ENCODE measurements around the gene GRK4. TPM values are rescaled to one million over a fixed set of nuclear protein-coding genes. Genes with fewer than 3 reads are reported as not detected.

GRK4 gene
- total RNA-seq, 3 donors from 2014 or later (not counting 1 experiment from before 2014, with no cell fraction given), result 2.0 to 6.4 (median 5.1) TPM

- Histone ChIP-seq H3K9me3 (ENCODE audit: control insufficient read depth, insufficient read depth, low read length) (no peaks in the 10 kb centered on the region), H3K4me1 (ENCODE audit: control insufficient read depth, insufficient read depth, low read length) (peaks cover 17% of the 10 kb centered on the region), H3K27me3 (ENCODE audit: control insufficient read depth, insufficient read depth, low read length) (no peaks in the 10 kb centered on the region), H3K4me3 (ENCODE audit: low read length) (no peak overlapping the region), H3K36me3 (ENCODE audit: control insufficient read depth, insufficient read depth, low read length) (no peaks in the 10 kb centered on the region), H3K27ac (ENCODE audit: low read length) (no peak overlapping the region)
- peaks cover 9% of the 10 kb centered on the region in 2 donors for H3K4me1 Mint-ChIP-seq
- H3K27me3 Mint-ChIP-seq (ENCODE audit: low read depth in 2 of 2), result no peaks in the 10 kb centered on the region
- no peaks in the 10 kb centered on the region for H3K9me3 Mint-ChIP-seq
- ATAC-seq (no peak), DNase-seq (no peak)
- no peak overlapping the region for H3K27ac Mint-ChIP-seq
- H3K4me3 Mint-ChIP-seq, result peak overlapping the region; percentile 17
- 95% methylated on average over 3 of the region's 3 CpGs for WGBS (ENCODE audit: insufficient coverage)
- no peaks in the 10 kb centered on the region for H3K36me3 Mint-ChIP-seq
- no peak for TF ChIP-seq CTCF (IDR thresholded peaks at IDR 0.05)
- intact Hi-C loops (cut with micrococcal nuclease), result no loop called here
Observed at GRCh38 chr4:3070709-3071500, 107.5 kb downstream of the GRK4 start.

DNA sequence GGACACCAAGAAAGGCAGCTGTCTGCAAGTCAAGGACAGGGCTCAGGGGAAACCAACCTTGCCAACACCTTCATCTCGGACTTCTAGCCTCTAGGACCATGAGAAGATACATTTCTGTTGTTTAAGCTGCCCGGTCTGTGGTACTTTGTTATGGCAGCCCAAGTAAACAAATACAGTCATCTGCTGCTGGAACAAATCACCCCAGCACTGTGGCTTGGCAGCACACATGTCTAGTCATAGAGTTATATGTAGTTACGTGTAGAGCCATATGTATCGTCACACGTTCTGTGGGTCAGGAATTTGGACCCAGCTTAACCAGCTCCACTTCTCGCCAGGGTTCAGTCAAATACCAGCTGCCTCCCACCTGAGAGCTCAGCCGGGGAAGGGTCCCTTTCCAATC is 108.4 kb downstream of the GRK4 start:
- intact Hi-C loops (cut with micrococcal nuclease), result no loop called here
- WGBS (ENCODE audit: insufficient coverage), result 95% methylated on average over 7 of the region's 7 CpGs
- H3K9me3 ChIP-seq (ENCODE audit: control insufficient read depth, insufficient read depth, low read length), result no peaks in the 10 kb centered on the region
- no peaks in the 10 kb centered on the region for H3K36me3 Mint-ChIP-seq
- no peak overlapping the region for H3K4me3 ChIP-seq (ENCODE audit: low read length)
- no peaks in the 10 kb centered on the region for H3K27me3 ChIP-seq (ENCODE audit: control insufficient read depth, insufficient read depth, low read length)
- ATAC-seq (no peak), DNase-seq (peak in 1 of 2 donors; percentile 11)
- TF ChIP-seq CTCF (IDR thresholded peaks at IDR 0.05), result no peak
- H3K9me3 Mint-ChIP-seq, result no peaks in the 10 kb centered on the region
- no peaks in the 10 kb centered on the region for H3K36me3 ChIP-seq (ENCODE audit: control insufficient read depth, insufficient read depth, low read length)
- peaks cover 12 to 13% of the 10 kb centered on the region in 2 donors for H3K4me1 Mint-ChIP-seq
- H3K27ac ChIP-seq (ENCODE audit: low read length), result no peak overlapping the region
- H3K27ac Mint-ChIP-seq, result peak overlapping the region in 1 of 2 donors; percentile 42
- no peaks in the 10 kb centered on the region for H3K27me3 Mint-ChIP-seq (ENCODE audit: low read depth in 2 of 2)
- H3K4me3 Mint-ChIP-seq, result peak overlapping the region; percentile 17
- peaks cover 19% of the 10 kb centered on the region for H3K4me1 ChIP-seq (ENCODE audit: control insufficient read depth, insufficient read depth, low read length)

- no peaks in the 10 kb centered on the region for H3K27me3 Mint-ChIP-seq (ENCODE audit: low read depth in 2 of 2)
- no peaks in the 10 kb centered on the region for H3K27me3 ChIP-seq (ENCODE audit: control insufficient read depth, insufficient read depth, low read length)
- peaks cover 19% of the 10 kb centered on the region for H3K4me1 ChIP-seq (ENCODE audit: control insufficient read depth, insufficient read depth, low read length)
- DNase-seq (no peak), ATAC-seq (no peak)
- peak overlapping the region; percentile 24 for H3K27ac ChIP-seq (ENCODE audit: low read length)
- peaks cover 18% of the 10 kb centered on the region in 2 donors for H3K4me1 Mint-ChIP-seq
- H3K27ac Mint-ChIP-seq, result peak overlapping the region in 1 of 2 donors; percentile 92
- H3K4me3 Mint-ChIP-seq, result peak overlapping the region; percentile 9
- WGBS (ENCODE audit: insufficient coverage), result 16% methylated on average over 52 of the region's 54 CpGs
- no peaks in the 10 kb centered on the region for H3K9me3 ChIP-seq (ENCODE audit: control insufficient read depth, insufficient read depth, low read length)
- no peaks in the 10 kb centered on the region for H3K36me3 Mint-ChIP-seq
- no peaks in the 10 kb centered on the region for H3K36me3 ChIP-seq (ENCODE audit: control insufficient read depth, insufficient read depth, low read length)
- peak overlapping the region; percentile 42 for H3K4me3 ChIP-seq (ENCODE audit: low read length)
- H3K9me3 Mint-ChIP-seq, result no peaks in the 10 kb centered on the region
- TF ChIP-seq CTCF (IDR thresholded peaks at IDR 0.05), result no peak
- intact Hi-C loops (cut with micrococcal nuclease), result loop anchor here (1.0 kb wide), 1 partner anchor 26 kb away; no protein-coding TSS in a partner anchor
Observed at GRCh38 chr4:3073158-3074077, 110.0 kb downstream of the GRK4 start.
